H1 (cell line): Measurements from ENCODE around the gene PXK. TPM values are rescaled to one million over a fixed set of nuclear protein-coding genes. Genes with fewer than 3 reads are reported as not detected.

Experiments used
- BACH1 ChIP-seq: IDR thresholded peaks from 2 replicates; pipeline ENCODE4 v1.6.1; 2012; ENCODE audit warnings: low read length, improper control_type of control experiment
- CHD7 ChIP-seq: fragments of 300-600 bp; sonication (generic); IDR thresholded peaks from 2 replicates; pipeline ENCODE4 v1.7.1; 2012; ENCODE audit warnings: low read length, moderate library complexity, mild to moderate bottlenecking, inconsistent platforms; ENCODE audit not compliant: insufficient replicate concordance
- CREB1 ChIP-seq: IDR thresholded peaks from 2 replicates; pipeline ENCODE4 v1.6.1; 2012; ENCODE audit warnings: inconsistent platforms
- GABPA ChIP-seq: IDR thresholded peaks from 2 replicates; pipeline ENCODE4 v1.6.1; 2011; ENCODE audit warnings: mild to moderate bottlenecking, low read length, moderate library complexity, borderline replicate concordance; ENCODE audit not compliant: insufficient read depth
- KDM4A ChIP-seq: IDR thresholded peaks from one replicate; pipeline ENCODE4 v1.7.1; 2012; ENCODE audit warnings: low read depth, mild to moderate bottlenecking, moderate library complexity, low read length, inconsistent platforms; ENCODE audit not compliant: severe bottlenecking
- NRF1 ChIP-seq: IDR thresholded peaks from 2 replicates; pipeline ENCODE4 v1.6.1; 2011; ENCODE audit warnings: mild to moderate bottlenecking, low read depth, low read length, improper control_type of control experiment
- PHF8 ChIP-seq: fragments of 200-600 bp; sonication (generic); conservative IDR thresholded peaks from 2 replicates; pipeline ENCODE4 v1.7.1; 2012; ENCODE audit warnings: low read depth, mild to moderate bottlenecking, inconsistent platforms, low read length, moderate library complexity
- POLR2AphosphoS5 ChIP-seq: IDR thresholded peaks from 2 replicates; pipeline ENCODE4 v1.6.1; 2011; ENCODE audit warnings: low read depth, low read length
- RBBP5 ChIP-seq: IDR thresholded peaks from 2 replicates; pipeline ENCODE4 v1.7.1; 2012; ENCODE audit warnings: low read depth, mild to moderate bottlenecking, inconsistent platforms, low read length, moderate library complexity, borderline replicate concordance
- RFX5 ChIP-seq: IDR thresholded peaks from 2 replicates; pipeline ENCODE4 v1.6.1; 2011; ENCODE audit warnings: low read depth, low read length, improper control_type of control experiment, borderline replicate concordance
- SP4 ChIP-seq: IDR thresholded peaks from 2 replicates; pipeline ENCODE4 v1.6.1; 2012; ENCODE audit warnings: low read length, inconsistent platforms
- SRF ChIP-seq: IDR thresholded peaks from 2 replicates; pipeline ENCODE4 v1.6.1; 2011; ENCODE audit warnings: mild to moderate bottlenecking, low read depth, low read length, moderate library complexity
- TCF12 ChIP-seq: IDR thresholded peaks from 2 replicates; pipeline ENCODE4 v1.6.1; 2011; ENCODE audit warnings: low read depth, mild to moderate bottlenecking, low read length
- TEAD4 ChIP-seq: IDR thresholded peaks from 2 replicates; pipeline ENCODE4 v1.6.1; 2012; ENCODE audit warnings: low read depth, low read length, inconsistent platforms, mixed read lengths
- polyA plus RNA-seq, 7 experiments: library from polyadenylated mRNA; depleted of rRNA in 3 of 7; stranded (reverse) in 5 of 7; unstranded in 2 of 7; fragments of >200 nt in 5 of 7; fragments of 200-250 nt in 2 of 7; gene quantifications; 1 replicate in 5 of 7; 2 replicates in 1 of 7; 4 replicates in 1 of 7; pipeline versions ENCODE4 v1.2.1 to v1.2.3, GENCODE V29; 2011 to 2013; ENCODE audit warnings: missing spikeins in 2 of 7, mixed read lengths in 2 of 7
- total RNA-seq: library from RNA; stranded (reverse); fragmentation: NEBNext Ultra II Directional; extraction: Animal tissue kit (Norgen Biotek cat#: 25700); gene quantifications from 2 replicates; pipeline ENCODE4 v1.2.1, GENCODE V29; 2021

The PXK gene
- total and polyA plus RNA-seq, 2 of the 8 experiments (the other 6 are each of a cell fraction or from before 2014, with no cell fraction given) = 3.5 to 7.1 TPM

- TF ChIP-seq CHD7 (no peak), CREB1 (no peak), BACH1 (no peak), POLR2AphosphoS5 (no peak), RFX5 (no peak), NRF1 (no peak), SP4 (no peak), TCF12 (no peak), KDM4A (no peak), RBBP5 (no peak), GABPA (no peak), SRF (no peak), TEAD4 (no peak), PHF8 (no peak)
These were observed 44.5 kb downstream of the PXK start (continued) for GRCh38 chr3:58377168-58377567.
